IPS DF 4.7 (cell line): ENCODE data around the gene ANKUB1.

ENCODE experiments used
- DNase-seq: peaks from one replicate; pipeline ENCODE4 v3.0.0-alpha.2; 2013; ENCODE audit warnings: low spot score; ENCODE audit errors: extremely low read depth

ANKUB1 gene

DNA sequence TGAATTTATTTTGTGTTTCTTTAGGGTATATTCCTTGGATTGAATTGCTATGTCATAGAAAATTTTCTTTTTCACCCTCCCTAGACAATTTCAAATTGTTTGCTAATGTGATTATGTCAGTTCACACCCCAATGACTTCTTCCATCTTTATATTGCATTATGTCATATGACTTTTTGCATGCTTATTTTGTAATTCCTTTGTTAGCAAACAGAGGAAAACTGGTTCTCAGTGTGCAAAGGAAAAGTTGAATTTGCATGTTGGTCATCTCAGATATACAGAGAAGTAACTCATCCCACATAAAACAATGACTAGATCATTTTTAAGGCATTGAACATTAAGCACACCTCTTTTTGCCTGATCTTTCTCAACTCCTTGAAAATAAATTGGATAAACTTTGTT is 17.3 kb upstream of the ANKUB1 start:
- no peak for DNase-seq

DNA sequence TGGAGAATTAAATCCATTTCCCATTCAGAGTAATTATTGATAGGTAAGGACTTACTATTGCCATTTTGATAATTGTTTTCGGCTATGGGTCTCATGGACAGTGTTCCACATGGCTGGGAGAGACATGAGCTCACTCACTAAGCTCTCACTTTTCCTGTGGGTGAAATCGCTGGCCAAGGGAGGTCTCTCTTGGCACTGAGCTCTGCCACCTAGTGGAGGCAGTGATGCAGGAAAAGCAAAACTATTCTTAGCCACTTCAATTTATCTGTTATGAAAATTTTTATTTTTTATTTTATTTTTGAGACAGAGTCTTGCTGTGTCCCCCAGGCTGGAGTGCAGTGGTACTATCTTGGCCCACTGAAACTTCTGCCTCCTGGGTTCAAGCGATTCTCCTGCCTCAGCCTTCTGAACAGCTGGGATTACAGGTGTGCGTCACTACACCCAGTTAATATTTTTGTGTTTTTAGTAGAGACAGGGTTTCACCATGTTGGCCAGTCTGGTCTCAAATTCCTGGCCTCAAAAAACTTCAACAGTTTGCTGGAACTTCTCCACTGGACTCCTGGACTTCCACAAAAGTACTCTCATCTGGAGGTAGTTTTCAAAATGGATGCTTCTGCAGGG is 16.0 kb upstream of the ANKUB1 start:
- no peak for DNase-seq

DNA sequence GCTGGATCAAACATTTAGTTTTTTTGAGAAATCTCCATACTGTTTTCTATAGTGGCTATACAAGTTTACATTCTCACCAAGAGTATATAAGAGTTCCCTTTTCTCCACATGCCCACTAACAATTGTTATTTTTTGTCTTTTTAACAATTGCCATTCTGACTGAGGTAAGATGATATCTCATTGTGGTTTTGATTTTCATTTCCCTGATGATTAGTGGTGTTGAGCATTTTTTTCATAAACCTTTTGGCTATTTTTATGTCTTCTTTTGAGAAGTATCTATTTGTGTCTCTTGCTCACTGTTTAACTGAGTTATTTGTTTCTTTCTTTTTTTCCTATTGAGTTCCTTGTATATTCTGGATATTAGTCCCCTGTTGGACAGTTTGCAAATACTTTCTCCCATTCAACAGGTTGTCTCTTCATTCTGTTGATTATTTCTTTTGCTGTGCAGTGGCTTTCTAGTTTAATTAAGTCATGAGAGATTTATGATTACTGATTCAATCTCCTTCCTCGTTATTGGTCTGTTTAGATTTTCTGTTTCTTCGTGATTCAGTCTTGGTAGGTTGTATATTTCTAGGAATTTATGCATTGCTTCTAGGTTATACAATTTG is 13.9 kb upstream of the ANKUB1 start:
- DNase-seq, result no peak

DNA sequence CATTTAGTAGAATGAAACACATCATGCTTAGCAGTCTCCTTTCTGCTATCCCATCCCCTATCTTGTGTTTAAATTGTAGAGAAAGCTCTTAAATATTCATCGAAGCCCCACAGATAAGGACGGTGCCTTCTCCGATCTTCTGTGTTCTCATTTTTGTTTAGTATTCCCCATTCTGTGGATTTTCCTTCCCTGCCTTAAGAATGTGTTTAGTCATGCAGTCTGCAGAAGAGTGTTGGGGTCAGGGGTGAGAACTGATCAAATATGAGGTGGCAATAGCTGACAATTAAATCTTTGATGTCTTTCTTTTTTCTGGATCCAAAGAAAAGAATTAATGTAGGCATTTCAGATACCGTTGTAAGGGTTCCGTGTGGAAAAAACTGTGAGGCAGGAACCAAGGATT is 9.3 kb upstream of the ANKUB1 start:
- DNase-seq, result no peak

DNA sequence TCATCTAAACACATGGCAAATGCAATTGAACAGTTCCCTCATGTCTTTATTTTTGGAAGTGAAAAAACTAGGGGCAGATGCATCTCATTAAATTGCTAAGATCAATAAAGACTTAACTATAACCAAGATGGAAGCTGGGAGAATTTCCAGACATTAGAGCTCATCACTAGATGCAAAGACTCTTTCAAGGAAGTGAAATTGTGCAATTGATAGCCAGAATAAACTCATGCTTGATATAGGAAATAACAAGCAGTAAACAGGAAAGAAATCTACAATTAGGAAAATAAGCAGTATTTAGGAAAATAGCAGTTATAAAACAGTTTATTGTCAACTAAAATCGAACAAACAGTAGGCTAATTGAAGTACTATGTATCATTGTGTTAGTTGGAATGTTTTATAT is 8.8 kb upstream of the ANKUB1 start:
- DNase-seq, result no peak

DNA sequence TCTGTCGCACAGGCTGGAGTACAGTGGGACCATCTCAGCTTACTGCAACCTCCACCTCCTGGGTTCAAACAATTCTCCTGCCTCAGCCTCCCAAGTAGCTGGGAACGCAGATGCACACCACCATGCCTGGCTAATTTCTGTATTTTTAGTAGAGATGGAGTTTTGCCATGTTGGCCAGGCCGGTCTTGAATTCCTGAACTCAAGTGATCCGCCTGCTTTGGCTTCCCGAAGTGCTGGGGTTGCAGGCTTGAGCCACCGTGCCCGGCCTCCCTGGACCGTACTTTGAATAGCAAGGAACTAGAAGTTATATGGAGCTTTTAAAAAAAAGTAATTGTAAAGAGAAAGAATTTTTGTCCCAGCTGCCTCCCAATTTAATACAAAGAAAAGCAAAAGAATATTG is 8.3 kb upstream of the ANKUB1 start:
- no peak for DNase-seq

DNA sequence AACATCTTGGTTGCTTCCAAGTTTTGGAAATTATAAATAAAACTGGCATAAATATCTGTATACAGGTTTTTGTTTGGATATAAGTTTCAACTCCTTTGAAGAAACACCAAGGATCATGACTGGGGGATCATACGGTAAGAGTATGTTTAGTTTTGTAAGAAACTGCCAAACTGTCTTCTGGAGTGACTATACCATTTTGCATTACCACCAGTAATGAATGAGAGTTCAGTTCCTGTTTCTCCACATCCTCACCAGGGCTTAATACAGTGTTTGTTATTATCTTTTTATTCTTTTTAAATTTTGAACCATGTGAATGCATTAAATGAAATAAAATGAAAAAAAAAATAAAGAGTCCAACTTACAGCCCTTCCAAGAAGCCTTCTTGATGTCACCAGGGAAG is 3.7 kb upstream of the ANKUB1 start:
- DNase-seq, result no peak

DNA sequence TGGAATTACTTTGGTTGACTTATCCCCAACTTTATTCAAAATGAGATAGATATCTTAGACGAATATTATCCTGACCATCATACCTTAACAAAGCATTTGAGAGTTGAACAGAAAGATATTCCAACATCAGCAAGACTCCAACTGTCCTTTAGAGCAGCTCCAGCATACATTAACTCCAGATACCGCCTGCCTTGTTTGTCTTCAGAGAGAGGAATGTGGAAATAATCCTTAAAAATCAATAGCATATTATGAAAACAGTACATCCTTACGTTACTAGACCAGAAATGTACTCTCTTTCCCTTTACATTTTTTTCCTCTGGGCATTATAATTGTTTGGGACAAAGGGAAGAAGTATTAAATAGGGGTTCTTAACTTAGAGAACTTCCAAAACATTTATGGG is 1.7 kb downstream of the ANKUB1 start:
- no peak for DNase-seq

DNA sequence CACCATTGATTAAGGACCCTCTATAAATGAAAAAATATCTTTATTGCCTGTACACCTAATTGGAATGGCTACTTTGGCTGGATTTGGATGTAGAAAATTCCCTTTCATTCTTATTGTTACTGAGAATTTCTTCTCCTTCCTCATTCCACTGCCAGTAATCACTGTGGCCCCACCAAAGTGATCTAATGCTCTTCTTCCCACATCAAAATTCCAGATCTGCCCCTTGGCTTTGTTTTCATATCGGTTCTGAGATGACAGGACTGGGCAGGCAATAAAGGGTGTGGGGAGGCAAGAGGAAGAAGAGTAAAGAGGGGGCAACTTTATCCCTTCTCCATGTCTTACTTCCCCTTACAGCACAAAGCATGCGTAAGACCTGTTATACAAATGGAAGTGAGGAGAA is 2.1 kb downstream of the ANKUB1 start:
- no peak for DNase-seq

DNA sequence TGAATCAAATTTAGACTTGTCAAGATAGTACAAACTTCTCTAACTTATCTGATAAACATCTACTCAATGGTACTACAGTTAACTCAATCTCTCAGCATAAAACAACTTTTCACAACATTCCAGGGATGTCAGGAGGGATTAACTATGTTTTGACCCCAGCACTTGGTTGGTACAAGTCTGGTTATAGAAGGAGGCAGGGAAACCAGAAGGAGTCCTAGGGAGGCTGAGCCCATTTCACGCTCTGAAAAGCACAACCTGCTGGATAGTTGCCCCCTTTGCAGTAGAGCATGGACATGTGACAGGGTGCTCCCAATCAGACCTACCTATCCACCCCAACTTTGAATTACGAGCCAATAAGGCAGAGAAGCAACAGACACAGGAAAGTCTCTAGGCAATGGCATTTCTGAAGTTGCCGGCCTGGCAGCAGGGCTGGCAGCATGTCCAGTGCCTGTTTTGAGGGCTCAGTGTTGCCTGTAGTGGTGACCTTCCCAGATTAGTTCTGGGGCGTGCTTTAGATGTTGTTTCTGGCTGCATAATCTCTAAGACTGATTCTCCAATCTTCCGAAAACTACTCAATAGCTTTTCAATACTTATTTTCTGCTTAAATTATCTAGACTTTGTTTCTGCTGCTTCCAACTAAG is 8.2 kb downstream of the ANKUB1 start:
- DNase-seq, result no peak

DNA sequence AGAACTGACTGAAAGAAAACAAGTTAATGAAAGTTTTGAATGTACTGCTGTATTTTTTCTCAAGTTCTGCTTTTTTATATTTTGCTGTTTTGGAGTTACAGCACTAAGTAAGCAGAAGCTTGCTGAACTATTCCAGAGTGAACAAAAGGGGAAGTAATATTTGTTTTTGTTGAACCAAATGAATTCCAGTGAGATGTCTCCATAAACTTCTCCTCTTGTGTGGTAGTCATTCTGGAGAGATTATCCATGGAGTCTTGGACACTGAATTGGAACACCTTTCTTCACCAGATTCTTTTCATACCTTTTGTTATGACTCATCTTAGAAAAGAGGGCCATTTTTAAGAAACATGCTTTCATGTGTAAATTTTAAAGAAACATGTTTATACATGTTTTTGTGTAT is 8.8 kb downstream of the ANKUB1 start:
- DNase-seq, result no peak

DNA sequence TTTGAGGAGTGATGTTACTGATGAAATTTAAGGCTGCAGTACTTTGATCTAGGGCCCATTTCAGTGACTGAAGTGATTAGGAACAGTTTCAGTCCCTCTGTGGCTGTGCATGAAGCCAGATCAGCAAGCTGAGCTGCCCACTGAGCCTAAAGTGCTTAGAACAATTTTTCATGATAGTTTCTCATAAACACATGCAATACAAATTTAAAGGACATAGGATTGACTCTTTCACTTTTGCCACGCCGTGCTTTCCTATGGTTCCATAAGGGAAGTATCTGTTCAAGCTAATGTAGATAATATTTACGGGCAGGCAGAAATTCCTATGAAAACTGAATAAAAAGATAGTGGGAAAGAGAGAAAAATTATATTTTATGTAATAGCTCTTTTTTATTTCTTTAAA is 10.6 kb downstream of the ANKUB1 start:
- DNase-seq, result no peak

DNA sequence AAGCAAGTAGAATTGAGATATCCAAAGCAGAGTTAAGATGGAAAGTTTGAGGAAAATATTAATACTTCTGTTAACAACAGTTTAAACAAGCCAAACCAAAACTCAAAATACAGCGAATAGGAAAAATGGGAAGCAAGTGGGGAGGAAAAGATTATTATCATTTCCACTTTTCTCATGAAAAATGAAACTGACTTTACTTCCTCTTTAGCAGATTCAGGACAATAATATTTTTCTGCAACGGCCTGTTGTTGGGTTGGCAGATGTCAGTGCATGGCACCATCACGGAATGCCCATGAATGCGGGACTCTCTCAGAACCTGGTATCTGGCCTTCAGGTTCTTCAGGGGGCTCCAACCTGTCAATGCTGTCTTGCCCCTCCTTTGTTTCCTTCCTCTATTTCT is 11.1 kb downstream of the ANKUB1 start:
- no peak for DNase-seq

DNA sequence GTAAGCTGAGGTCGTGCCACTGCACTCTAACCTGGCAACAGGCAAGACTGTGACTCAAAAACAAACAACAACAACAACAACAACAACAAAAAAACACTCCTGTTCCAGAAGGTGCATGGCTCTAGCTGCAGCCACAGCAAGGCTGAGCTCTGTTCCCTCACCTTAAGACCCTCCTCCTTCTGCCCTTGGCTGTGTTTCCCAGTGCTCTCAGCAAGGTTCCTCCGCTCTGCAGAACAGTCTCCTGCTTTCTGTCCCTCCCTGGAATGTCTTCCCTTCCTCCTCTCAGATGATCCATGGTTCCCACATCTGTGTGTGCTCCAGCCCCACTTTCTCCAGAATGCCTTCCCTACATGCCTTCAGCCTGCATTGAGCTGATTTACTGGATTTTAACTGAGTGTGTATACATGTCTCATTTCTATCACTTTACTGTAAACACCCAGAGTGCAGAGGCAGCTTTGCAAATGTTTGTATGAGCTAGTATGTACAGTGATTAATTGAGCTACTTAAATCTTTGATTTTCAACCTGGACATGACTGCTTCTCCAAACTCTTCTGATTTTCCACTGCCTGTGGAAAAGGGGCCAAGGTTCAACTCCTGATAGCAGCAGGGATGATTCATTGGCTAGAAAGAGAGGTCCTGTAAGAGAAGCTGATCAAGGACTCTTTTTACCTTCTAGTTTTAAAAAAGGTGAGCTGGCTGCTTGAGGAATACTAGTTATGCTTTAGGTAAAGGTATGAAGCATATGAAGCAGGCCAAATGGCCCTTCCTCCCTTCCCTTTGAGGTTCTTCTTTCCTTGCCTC is 14.7 kb downstream of the ANKUB1 start:
- no peak for DNase-seq

DNA sequence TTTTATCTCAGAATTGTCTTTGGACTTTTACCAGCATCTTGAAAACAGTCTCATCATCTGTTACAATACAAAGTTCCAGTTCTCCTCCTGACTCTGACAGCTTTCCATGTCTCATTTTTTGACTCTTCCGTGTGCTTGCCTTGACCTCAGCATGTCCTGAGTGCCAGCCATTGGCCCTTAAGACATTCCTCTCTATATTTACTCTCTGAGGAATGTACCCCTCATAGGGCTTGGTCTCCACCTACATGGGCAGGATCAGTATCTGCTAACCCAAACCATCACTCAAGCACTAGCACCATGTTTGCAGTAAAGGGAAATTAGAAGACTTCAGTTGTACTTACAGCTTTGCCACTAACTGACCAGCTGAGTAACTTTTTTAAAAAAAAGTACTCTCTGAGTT is 16.2 kb downstream of the ANKUB1 start:
- no peak for DNase-seq

DNA sequence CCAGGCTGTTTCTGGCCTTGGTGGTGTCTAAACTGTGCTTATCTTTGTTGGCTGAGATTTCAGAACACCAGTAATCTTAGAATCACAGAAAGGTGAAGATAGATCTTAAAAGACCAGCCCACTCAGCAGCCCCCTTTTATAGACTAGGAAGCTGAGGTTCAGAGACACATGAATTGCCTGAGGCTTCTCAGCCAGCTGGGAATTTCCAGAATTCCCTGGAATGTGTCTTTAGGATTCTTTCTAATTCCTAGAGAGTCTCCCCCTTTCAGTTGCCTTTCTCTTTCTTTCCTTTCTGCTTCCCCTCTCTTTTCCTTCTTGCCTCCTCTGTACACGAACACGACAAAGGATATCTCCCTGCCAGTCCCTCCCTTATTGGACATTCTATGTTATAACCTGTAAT is 19.5 kb downstream of the ANKUB1 start:
- DNase-seq, result no peak

DNA sequence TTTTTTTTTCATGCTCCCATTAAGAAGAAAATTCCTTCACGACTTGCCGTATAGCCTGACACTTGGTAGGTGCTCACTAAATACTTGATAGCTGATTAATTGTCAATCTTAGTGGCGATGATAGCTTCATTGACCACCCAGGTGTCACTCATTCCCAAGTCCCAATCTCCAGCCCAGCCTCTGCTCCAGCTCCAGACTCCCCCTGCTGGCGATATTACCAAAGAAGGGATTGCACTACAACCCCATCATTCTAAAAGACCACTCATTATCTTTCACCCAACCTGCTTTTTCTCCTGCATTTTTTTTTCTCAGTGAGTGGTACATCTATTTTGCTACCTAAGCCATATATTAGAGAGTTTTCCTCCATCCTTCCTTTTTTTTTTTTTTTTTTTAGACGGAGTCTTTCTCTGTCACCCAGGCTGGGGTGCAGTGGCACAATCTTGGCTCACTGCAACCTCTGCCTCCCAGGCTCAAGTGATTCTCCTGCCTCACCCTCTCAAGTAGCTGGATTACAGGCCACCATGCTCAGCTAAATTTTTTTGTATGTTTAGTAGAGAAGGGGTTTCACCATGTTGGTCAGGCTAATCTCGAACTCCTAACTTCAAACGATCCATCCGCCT is 20.6 kb downstream of the ANKUB1 start:
- DNase-seq, result no peak

DNA sequence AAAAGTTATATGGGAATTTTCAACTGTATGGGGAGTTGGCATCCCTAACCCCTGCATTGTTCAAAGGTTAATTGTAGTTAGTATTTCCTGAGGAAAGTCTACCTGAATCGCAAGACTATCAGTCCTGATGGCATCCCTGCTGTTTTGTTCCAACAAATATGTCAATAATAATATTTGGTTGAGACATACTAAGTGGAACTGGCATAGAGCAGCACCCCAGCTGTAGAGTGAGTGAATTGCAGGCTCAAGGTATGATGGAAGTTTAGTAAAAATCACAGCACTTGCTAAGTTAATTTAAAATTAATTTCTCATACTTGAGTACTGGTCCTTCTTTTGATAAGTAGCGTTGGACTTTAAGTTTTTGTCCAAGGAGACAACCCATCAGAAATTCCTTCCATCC is 22.1 kb downstream of the ANKUB1 start:
- no peak for DNase-seq

DNA sequence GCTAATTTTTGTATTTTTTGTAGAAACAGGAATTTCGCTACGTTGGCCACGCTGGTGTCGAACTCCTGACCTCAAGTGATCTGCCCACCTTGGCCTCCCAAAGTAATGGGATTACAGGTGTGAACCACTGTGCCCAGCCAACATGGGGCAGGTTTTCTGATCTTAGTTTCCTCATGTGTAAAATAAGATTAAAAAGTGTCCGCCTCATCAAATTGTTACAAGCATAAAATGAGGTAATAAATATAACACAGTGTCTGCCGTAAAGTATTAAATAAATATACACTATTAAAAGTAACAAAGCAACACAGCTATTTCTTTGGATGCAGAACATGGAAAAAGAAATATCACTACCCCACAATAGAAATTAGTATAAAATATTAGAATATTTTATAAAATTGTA is 23.6 kb downstream of the ANKUB1 start:
- DNase-seq, result no peak

DNA sequence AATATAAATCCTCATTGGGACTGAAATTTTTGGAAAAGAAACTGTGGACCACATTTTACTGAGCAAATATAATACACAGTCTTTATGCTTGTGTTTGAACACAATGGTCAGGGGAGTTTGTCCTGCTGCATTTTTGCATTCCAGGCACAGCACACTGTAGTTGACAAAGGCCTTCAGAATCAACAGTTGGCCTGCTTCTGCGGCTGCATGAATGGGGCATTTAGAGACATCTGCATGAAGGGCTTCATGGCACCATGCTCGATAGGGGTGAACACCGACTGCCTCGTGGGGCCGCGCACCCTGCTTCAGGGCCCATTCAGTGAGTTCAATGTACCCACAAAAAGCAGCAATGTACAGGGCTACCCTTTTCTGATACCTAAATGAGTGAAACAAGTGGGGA is 24.6 kb downstream of the ANKUB1 start:
- DNase-seq, result no peak

DNA sequence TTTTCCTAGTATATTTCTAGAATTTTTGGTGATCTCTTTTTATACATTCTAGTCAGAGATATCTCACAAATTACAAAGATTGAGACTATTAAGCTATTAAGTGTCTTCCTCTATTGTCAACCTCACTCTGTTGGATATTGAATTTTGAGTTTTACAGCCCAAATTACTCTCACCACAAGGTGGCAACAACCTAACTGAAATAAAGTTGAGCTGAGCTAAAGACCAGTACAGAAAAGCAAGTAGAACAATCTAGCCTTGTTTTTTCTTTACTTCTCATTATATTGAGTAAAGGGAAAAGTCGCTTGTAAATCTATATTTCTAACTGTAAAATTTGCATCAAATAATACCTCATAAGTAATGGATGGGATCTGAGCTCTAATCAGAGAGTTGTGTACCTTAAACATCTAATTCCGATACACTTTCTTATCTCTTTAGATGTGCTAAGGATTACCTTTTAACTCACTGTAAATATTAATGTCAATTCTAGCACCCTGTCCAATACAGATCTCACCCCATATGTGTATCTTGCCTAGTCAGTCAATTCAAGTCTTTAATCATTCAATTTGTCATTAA is 26.5 kb downstream of the ANKUB1 start:
- no peak for DNase-seq

DNA sequence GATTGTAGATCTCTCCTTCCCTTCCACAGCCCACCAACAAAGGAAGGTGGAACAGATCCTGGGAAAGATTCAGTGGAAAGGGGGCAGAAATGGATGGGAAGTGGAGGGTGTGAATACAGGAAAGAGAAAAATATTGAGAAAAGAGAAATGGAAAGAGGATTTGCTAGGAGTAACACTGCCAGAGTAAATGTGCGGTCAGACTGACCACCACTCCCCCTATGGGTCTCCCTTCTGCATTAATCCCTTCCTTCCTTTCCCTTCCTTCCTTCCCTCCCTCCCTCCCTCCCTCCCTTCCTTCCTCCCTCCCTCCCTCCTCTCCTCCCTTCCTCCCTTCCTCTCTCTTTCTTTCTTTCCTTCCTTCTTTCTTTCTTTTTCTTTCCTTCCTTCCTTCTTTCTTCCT is 28.1 kb downstream of the ANKUB1 start:
- no peak for DNase-seq
